Endothelial cell of umbilical vein (primary cell): Measurements from ENCODE around the gene CAMK2D. TPM values are rescaled to one million over a fixed set of nuclear protein-coding genes. Genes with fewer than 3 reads are reported as not detected.

ENCODE experiments used
- BruUV-seq: library from RNA; stranded (reverse); fragments of 400-500 nt; replicated peaks from 2 replicates; lab custom pipeline; 2021; lab: Mats Ljungman, UMichigan
- CTCF ChIA-PET: fragments of 300-600, 350-600 bp; sonication (Branson Sonifier 250); formaldehyde crosslinking; loops from one replicate; lab custom pipeline; 2021; ENCODE audit warnings: antibody characterized with exemption, inconsistent platforms; lab: Charles Lee
- POLR2A ChIA-PET: fragments of 300-600, 350-600 bp; sonication (Branson Sonifier 250); formaldehyde crosslinking; loops from one replicate; lab custom pipeline; 2021; ENCODE audit warnings: antibody characterized with exemption, inconsistent platforms; lab: Charles Lee
- DNase-seq: peaks from one replicate; pipeline ENCODE4 v3.0.0-alpha.2; 2011; ENCODE audit warnings: low read depth, low spot score
- FAIRE-seq: peaks from 2 replicates; lab custom pipeline; 2011; peaks lifted over from hg19 to GRCh38; lab: Jason Lieb, UNC
- H2AFZ ChIP-seq: 2 replicates; pipeline ENCODE4 v1.6.0; 2012; ENCODE audit warnings: low read depth, low read length, control low read depth, inconsistent platforms
- H3K27ac ChIP-seq: 2 replicates; pipeline ENCODE4 v1.5.1; 2011; ENCODE audit warnings: low read depth, mild to moderate bottlenecking, control low read depth, low read length, moderate library complexity; ENCODE audit not compliant: insufficient read depth
- H3K27me3 ChIP-seq, 2 experiments: 2 replicates each; pipeline versions ENCODE4 v1.6.0 to v1.6.1; 2011; ENCODE audit warnings: low read length in 2 of 2, mixed read lengths in 1 of 2; ENCODE audit not compliant: control insufficient read depth in 2 of 2, insufficient read depth in 2 of 2
- H3K36me3 ChIP-seq, 2 experiments: 2 replicates in 1 of 2; 3 replicates in 1 of 2; pipeline ENCODE4 v1.5.1; 2011; ENCODE audit warnings: low read length in 2 of 2, mild to moderate bottlenecking in 1 of 2, moderate library complexity in 1 of 2; ENCODE audit not compliant: control insufficient read depth in 2 of 2, insufficient read depth in 2 of 2; ENCODE audit errors: extremely low read depth in 1 of 2
- H3K4me1 ChIP-seq: 3 replicates; pipeline ENCODE4 v1.5.1; 2011; ENCODE audit warnings: mild to moderate bottlenecking, low read length; ENCODE audit not compliant: control insufficient read depth, insufficient read depth; ENCODE audit errors: extremely low read depth
- H3K4me2 ChIP-seq: 2 replicates; pipeline ENCODE4 v1.6.1; 2011; ENCODE audit warnings: low read length, control low read depth, mixed read lengths; ENCODE audit not compliant: insufficient read depth
- H3K4me3 ChIP-seq, 3 experiments: fragments of 200-600 bp in 1 of 3; sonication (generic), shearing (Covaris generic) in 1 of 3; replicated peaks in 1 of 3; 2 replicates each; pipeline ENCODE4 v1.5.1; 2011 to 2016; ENCODE audit warnings: control low read depth in 3 of 3, low read length in 3 of 3, mild to moderate bottlenecking in 2 of 3, inconsistent platforms in 1 of 3, low read depth in 1 of 3, moderate library complexity in 1 of 3; ENCODE audit not compliant: insufficient read depth in 1 of 3
- H3K79me2 ChIP-seq: 2 replicates; pipeline ENCODE4 v1.6.0; 2012; ENCODE audit warnings: low read length, inconsistent platforms; ENCODE audit not compliant: control insufficient read depth, insufficient read depth
- H3K9ac ChIP-seq: replicated peaks from 2 replicates; pipeline ENCODE3; 2011; ENCODE audit warnings: low read length, control low read depth; ENCODE audit not compliant: insufficient read depth; ENCODE audit errors: extremely low read depth
- H3K9me1 ChIP-seq: replicated peaks from 3 replicates; pipeline ENCODE4 v1.6.0; 2011; ENCODE audit warnings: mild to moderate bottlenecking, low read length; ENCODE audit not compliant: control insufficient read depth, insufficient read depth; ENCODE audit errors: extremely low read depth
- H3K9me3 ChIP-seq: replicated peaks from 2 replicates; pipeline ENCODE4 v1.5.1; 2012; ENCODE audit warnings: low read length, inconsistent platforms; ENCODE audit not compliant: control insufficient read depth, insufficient read depth
- H4K20me1 ChIP-seq: replicated peaks from 2 replicates; pipeline ENCODE3; 2011; ENCODE audit warnings: mild to moderate bottlenecking, low read length; ENCODE audit not compliant: control insufficient read depth, insufficient read depth; ENCODE audit errors: extremely low read depth
- CTCF ChIP-seq, 2 donors: IDR thresholded peaks; 1 replicate in 1 of 2; 2 replicates in 1 of 2; pipeline ENCODE4 v1.5.1; 2011; ENCODE audit warnings: low read length in 2 of 2, mild to moderate bottlenecking in 2 of 2, moderate library complexity in 2 of 2, control low read depth in 1 of 2, inconsistent platforms in 1 of 2, low read depth in 1 of 2; ENCODE audit not compliant: insufficient read depth in 1 of 2; ENCODE audit errors: extremely low read depth in 1 of 2
- EZH2 ChIP-seq: IDR thresholded peaks from 2 replicates; pipeline ENCODE4 v1.6.1; 2012; ENCODE audit warnings: borderline replicate concordance, low read depth, mild to moderate bottlenecking, moderate library complexity, low read length, inconsistent platforms; ENCODE audit not compliant: severe bottlenecking
- FOS ChIP-seq: IDR thresholded peaks from 2 replicates; pipeline ENCODE4 v1.6.1; 2011; ENCODE audit warnings: mild to moderate bottlenecking, low read length, moderate library complexity, borderline replicate concordance; ENCODE audit not compliant: insufficient read depth
- GATA2 ChIP-seq: IDR thresholded peaks from 2 replicates; pipeline ENCODE4 v1.7.0; 2011; ENCODE audit warnings: low read depth, mild to moderate bottlenecking, moderate library complexity, mixed read lengths, low read length; ENCODE audit not compliant: insufficient read length, insufficient read depth
- JUN ChIP-seq: IDR thresholded peaks from 2 replicates; pipeline ENCODE4 v1.6.1; 2011; ENCODE audit warnings: borderline replicate concordance, low read depth; ENCODE audit not compliant: insufficient read length, insufficient read depth
- MAX ChIP-seq: IDR thresholded peaks from 2 replicates; pipeline ENCODE4 v1.6.1; 2011; ENCODE audit not compliant: insufficient read depth, insufficient read length
- MYC ChIP-seq: IDR thresholded peaks from one replicate; pipeline ENCODE4 v1.6.1; 2011; ENCODE audit warnings: mild to moderate bottlenecking, low read depth, low read length
- POLR2A ChIP-seq: IDR thresholded peaks from 2 replicates; pipeline ENCODE4 v1.6.1; 2012; ENCODE audit warnings: low read depth, mild to moderate bottlenecking, control low read depth, low read length
- POLR2AphosphoS5 ChIP-seq: IDR thresholded peaks from 2 replicates; pipeline ENCODE4 v1.6.1; 2012; ENCODE audit warnings: low read depth, mild to moderate bottlenecking, control low read depth, low read length, moderate library complexity; ENCODE audit not compliant: insufficient read depth
- dilution Hi-C: fragments of 300-500 bp; cut with MboI; formaldehyde crosslinking; loops from one replicate; pipeline ENCODE4 v1.15.0; 2019; ENCODE audit warnings: low sequenced_read_pairs; ENCODE audit not compliant: extremely low pct_ligation_motif_present
- intact Hi-C: fragments of 100-400 bp; cut with micrococcal nuclease; formaldehyde crosslinking; loops from one replicate; pipeline ENCODE4 v1.10.0; 2022
- polyA plus RNA-seq, 4 experiments: library from polyadenylated mRNA; depleted of rRNA in 3 of 4; stranded (reverse) in 3 of 4; unstranded in 1 of 4; fragments of >200 nt; gene quantifications; 2 replicates each; pipeline versions ENCODE4 v1.2.1 to v1.2.3, GENCODE V29; 2011 to 2012; ENCODE audit warnings: missing spikeins in 1 of 4
- total RNA-seq: library from RNA; stranded (reverse); gene quantifications from 2 replicates; pipeline ENCODE4 v1.2.3, GENCODE V29; 2021

Gene CAMK2D
- total and polyA plus RNA-seq, 2 donors (not counting 3 experiments of a cell fraction or from before 2014, with no cell fraction given), result 10.4 to 30.7 TPM

DNA sequence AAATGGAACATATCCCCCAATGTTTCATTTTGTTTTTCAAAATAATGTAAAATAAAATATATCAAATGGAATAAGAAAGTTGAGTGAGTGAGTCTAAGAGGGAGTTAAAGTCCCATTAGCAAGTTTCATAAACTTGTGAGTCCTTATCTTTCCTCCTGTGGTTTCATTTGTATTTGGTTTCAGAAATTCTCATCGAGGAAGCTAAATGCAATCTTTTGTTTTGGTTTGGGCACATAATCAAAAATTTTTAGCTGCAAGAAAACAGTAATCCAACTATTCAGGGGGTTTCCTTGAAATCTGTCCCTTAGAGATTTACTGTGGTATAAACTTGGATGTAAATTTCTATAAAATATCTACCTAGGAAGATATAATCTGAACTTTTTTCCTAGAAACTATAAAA, 124.2 kb downstream of the CAMK2D start:
- Histone ChIP-seq H3K9me3 (no peaks in the 10 kb centered on the region), H3K4me3 (no peak overlapping the region), H3K9me1 (no peaks in the 10 kb centered on the region), H3K4me2 (no peak overlapping the region), H3K36me3 (no peaks in the 10 kb centered on the region), H3K4me1 (peaks cover 3% of the 10 kb centered on the region), H3K9ac (no peak overlapping the region), H4K20me1 (peaks cover 2% of the 10 kb centered on the region), H3K27me3 (no peaks in the 10 kb centered on the region), H2AFZ (no peak overlapping the region), H3K79me2 (no peaks in the 10 kb centered on the region), H3K27ac (no peak overlapping the region)
- dilution Hi-C loops, result no loop called here
- no TSS peak for BruUV-seq
- ChIA-PET CTCF (interaction anchor here (1.2 to 1.4 kb wide), 2 partner anchors 90 to 242 kb away, joined by 3 to 9 read pairs; no protein-coding TSS in a partner anchor), POLR2A (no interaction called here)
- DNase-seq, result no peak
- intact Hi-C loops, result no loop called here
- FAIRE-seq, result no peak
- TF ChIP-seq JUN (no peak), GATA2 (no peak), MAX (no peak), POLR2AphosphoS5 (no peak), FOS (no peak), CTCF (IDR thresholded peaks at IDR 0.05; ENCODE audit: extremely low read depth in 1 of 2, insufficient read depth in 1 of 2, low read depth in 1 of 2, low read length in 2 of 2) (no peak), MYC (no peak), POLR2A (no peak), EZH2 (no peak)
